GM15510 (cell line): ENCODE measurements around the gene CPT1B.

Experiments used
- POLR2A ChIP-seq: IDR thresholded peaks from 3 replicates; pipeline ENCODE4 v1.6.1; 2011; ENCODE audit warnings: borderline replicate concordance; ENCODE audit not compliant: insufficient read length; ENCODE audit errors: extremely low read depth

Gene CPT1B

DNA sequence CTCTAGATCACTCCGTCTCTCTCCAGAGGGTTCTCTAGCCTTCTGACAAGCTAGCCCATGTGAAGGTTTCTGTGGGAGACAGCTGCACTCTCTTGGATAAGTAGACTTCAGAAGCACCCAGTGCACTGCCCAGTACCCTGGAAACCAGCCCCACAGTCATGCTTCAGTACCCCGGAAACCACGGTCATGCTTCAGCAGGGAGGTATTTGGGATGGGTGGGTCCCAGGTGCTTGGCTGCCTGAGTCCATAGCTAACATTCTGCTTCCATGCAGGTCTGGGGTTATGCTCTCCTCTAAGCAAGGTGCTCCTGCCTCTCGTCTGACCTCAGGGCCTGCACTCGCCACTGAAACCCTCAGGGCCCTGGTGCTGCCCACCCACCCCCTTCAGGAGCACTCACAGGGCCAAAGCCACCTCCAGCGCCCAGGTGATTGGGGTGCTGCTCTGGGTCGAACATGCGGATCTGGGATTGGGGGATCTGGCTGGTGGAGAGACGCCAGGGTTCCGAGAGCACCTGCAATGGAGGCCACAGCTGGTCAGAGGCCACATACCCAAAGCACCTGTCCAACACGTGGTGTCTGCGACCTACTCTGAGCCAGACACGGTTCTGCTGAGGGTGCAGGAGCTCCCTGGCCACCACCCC, 8.2 kb downstream of the CPT1B start:
- no peak for TF ChIP-seq POLR2A

DNA sequence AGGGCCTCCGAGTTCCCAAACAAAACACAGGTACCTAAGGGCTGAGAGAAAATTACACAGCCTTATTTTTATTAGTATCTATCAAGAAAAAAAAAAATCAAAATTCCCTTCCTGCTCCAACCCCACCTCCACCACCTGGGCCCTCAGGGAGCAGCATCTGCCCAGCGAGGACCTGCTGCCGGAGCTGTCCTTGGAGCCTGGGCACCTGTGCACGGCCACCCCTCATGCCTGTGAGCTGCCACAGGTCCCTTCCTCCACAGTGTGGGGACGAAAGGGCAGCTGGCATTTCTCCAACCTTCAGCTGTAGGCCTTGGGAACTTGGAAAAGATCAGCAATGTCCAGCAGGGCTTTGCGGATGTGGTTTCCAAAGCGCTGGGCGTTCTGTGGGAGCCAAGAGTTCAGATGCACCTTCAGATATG, 9.2 kb downstream of the CPT1B start:
- TF ChIP-seq POLR2A = no peak

DNA sequence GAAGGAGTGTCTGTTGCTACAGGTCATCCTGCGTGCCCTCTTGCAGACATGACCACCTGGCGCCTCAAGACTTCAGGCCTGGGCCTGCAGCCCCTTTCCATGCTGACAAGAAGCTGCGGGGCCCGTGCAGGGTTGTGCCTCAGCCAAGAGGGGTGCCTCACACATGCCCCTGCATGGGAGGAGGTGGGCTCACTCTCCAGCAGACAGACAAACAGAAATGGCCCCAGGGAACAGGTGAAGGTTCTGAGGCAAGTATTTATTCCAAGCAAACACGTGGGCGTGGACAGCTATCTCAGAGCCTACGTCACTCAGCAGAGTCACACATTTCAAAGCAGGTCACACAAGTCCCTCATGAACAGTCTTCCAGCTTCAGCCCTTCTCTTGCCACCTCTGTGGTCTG, 9.6 kb downstream of the CPT1B start:
- no peak for TF ChIP-seq POLR2A

DNA sequence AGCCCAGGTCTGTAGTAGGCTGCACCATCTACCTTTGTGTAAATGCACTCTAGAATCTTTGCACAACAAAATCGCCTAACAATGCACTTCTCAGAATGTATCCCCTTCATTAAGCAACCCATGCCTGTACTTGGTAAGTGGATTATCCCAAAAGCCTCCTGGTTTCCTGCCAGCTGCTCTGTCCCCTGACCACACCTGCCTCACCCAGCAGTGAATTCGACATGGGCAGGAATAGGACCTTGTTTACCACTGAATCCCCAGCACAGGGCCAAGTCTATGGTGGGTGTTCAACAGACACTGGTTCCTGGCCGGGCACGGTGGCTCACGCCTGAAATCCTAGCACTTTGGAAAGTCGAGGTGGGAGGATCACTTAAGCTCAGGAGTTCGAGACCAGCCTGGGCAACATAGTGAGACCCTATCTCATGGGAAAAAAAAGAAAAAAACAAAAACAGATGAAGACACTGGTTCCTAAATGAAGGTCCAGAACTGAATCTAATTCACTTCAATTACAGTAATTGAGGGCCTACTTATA, 10.4 kb downstream of the CPT1B start:
- no peak for TF ChIP-seq POLR2A

DNA sequence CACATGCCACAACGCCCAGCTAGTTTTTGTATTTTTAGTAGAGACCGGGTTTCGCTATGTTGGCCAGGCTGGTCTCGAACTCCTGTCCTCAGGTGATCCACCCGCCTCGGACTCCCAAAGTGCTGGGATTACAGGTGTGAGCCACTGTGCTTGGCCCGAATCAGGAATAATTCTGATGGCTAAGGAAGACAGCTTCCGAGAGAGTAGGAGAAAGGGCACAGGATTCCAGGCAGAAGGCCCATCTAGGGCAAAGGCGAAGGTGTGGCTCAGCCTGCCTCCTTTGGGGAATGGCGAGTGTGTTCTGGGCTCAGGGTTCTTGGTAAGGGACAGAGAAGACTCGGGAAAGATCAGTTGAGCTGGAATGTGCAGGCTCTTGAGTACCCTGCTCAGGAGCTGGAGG, 13.9 kb downstream of the CPT1B start:
- TF ChIP-seq POLR2A = no peak

DNA sequence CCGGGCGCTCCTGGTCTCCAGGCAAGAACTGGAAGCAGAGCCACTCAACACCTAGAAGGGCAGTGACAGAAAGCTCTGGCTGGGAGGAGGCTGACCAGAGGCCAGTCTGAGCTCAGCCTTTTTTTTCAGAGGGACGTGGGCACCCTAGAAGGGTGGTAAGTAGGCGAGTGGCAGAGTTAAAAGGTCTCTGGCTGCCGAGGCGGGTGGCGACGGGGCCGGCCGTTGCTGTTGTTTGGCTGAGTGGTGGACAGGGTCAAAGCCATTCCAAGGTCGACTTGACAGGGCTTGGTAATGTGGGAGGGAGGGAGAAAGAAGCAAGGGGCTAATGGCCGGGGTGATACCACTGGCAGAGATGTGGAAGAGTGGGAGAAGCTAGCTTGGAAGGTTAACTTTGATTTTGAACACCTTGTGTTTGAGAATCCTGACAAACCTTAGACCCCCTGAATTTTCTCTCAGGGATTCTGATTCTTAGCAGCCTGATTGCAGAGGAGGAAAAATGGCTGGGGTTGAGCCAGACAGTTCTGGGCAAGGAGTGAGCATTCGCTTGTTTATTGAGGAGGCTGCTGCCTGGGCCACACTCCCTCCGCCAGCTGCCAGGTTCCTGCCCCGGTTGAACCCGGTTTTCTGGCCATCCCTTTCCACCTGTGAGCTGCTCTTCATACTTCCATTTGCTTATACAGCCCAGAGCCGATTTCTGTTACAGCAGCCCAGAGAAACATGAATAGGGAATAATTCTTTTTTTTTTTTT, 14.6 kb downstream of the CPT1B start:
- TF ChIP-seq POLR2A = no peak

DNA sequence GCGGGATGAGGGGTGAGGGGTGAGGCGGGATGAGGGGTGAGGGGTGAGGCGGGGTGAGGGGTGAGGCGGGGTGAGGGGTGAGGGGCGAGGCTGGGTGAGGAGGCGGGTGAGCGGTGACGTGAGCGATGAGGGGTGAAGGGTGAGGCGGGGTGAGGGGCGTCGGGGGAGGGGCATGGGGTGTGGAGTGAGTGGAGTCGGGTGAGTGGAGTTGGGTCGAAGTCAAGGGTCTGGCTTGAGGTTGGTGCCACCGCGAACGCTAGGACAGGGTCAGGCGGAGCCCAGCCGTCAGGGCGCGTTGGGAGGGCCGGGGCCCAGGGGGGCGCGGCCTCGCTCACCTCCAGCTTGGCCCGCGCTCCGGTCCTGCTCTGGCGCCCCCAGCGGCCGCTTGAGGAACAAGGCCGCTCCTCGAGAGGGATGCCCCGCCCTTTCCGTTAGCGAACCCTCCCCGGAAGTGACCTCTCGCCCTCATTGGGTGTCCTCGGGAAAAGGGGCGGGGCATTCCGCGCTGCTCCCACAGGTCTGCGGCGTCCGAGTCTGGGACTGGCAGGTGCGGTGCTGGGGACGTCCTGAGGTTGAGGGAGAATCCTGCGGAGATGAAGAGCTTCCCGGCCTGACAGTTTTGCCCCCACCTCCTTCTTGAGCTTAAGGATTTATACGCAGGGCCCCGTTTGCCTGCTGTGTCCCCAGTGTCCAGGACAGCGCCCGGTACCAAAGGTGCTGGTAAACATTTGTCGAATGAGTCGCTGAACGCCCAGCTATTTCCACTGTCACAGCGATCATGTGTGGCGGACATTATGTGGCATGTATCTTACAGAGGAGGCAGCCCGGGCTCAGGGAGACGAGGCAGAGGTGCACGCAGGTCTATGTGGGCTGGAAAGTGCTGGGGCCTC, 15.5 kb downstream of the CPT1B start, which contains the start of gene SYCE3:
Gene SYCE3, minus strand, starts transcription at position 397 of the 890 bp plus-strand sequence. CDS start 6,514 bp downstream, outside the sequence.
- TF ChIP-seq POLR2A = peak; percentile 76

DNA sequence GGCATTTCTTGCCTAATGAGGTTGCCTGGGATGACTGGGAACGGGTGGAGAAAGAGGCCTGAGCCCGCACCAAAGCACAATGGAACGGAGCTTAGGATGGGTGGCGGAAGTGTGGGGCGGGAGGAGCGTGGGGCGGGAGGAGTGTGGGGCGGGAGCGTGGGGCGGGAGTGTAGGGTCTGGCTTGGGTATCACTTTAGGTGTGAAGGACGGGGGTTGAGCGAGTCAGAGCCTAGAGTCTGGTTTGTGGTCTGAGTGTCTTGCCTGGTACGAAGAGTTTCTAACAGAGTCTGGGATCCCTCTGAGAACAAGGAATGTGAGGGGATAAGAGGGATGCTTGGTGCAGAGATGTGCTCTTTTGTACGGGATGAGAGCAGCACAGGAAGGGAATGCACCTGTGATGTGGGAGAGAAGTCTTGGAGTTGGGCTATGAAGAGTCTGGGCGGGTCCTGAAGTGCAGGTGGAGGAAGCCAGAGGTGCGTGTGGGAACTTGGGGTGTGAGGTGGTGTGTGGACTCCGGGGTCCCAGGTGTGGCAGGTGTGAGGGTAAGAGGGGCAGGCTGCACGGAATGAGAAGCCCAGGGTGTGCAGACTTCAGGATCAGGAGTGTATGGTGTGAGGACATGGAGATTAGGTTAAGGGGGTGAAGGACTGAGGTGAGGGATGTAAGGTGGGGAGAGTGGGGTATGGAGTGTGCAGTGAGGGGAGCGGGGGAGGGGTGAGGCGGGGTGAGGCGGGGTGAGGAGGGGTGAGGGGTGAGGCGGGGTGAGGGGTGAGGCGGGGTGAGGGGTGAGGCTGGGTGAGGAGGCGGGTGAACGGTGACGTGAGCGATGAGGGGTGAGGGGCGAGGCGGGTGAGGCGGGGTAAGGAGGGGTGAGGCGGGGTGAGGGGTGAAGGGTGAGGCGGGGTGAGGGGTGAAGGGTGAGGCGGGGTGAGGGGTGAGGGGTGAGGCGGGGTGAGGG, 16.5 kb downstream of the CPT1B start:
- TF ChIP-seq POLR2A = no peak

DNA sequence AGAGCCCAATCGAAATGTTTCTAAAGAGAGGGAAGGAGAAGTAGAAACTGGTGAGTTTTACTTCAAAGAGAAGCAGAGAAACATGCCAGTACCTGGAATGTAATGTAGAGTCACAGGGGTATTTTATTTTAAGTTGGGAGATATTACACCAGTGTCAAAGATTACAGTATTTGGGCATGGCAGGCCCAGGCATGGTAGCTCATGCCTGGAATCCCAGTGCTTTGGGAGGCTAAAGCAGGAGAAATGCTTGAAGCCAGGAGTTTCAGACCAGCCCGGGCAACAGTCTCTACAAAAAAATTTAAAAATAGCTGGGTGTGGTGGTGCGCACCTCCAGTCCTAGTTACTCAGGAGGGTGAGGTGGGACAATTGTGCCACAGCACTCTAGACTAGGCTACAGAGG, 18.2 kb downstream of the CPT1B start:
- no peak for TF ChIP-seq POLR2A

DNA sequence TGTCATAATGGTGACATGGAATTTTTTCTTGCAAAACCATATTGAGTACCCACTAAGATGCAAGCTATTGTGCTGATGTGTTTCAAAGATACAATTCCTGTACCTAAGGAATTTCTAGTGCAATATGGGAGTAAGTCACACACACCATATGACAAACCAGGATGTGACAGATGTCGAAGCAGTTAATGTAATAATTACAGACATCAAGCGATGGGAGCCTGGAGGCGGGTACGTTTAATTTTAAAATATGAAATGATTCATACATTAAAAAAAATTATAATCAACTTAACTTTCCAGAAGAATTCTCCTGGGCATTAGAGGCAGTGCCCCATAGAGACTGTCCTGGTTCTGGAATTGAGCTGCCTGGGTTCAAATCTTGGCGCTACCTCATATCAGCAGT, 21.5 kb downstream of the CPT1B start:
- no peak for TF ChIP-seq POLR2A

DNA sequence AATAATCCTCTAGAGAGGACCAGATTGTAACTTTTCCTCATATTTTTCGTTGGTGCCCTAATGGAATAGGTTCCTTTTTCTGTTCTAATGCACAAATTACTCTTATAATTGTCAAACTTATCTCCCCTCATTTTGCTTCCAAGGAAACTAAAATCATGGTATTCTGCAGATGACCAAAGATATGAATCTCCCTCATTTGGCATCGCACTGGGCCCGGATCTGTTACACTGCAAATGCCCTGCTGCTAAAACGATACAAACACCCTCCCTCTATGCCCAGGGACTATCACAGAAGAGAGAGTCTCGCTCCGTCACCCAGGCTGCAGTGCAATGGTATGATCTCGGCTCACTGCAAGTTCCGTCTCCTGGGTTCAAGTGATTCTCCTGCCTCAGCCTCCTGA, 24.9 kb downstream of the CPT1B start:
- no peak for TF ChIP-seq POLR2A

DNA sequence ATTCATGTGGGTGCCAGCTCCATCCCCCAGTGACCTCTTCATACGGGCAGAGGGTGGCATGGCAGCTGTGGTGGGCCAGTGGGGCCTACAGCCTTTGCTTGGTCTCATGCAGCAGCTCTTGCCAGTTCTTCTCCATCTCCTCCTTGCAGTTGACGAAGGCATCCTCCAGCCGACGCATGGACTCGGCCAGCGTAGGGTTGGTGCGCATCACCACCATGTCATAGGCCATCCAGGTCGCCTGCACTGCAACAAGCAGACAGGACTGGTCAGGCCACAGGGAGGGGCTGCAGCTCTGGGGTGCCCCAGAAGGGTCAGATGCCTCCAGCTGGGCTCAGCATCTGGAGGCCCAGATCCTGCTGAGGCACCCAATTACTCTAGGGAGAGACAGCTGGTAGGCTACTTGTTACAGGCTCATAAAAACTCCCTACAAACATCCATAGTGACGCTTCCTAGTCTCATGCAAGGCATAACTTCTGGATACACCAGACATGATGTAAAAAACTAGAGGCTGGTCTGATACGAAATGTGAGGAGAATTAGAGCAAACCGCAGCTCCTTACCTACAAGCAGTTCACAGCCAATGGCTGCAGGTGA, 27.0 kb downstream of the CPT1B start:
- no peak for TF ChIP-seq POLR2A

DNA sequence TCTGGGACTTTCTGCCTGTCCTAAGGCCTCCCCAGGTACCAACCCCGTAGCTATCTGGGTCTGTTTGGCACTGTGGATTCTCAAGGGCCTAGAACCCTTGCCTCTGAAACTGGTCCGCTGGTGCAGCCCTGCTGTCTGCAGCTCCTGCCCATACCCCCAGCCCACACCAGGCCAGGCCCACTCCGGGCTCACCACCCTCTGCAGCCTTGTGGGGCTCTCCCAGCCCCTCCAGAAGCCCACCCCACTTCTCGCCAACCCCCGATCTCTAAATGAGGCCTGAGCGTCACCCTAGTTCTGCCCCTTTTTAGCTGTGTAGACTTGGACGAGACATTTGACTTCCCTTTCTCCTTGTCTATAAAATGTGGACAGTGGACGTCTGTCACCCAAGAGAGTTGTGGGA, 27.8 kb downstream of the CPT1B start:
- TF ChIP-seq POLR2A = no peak

DNA sequence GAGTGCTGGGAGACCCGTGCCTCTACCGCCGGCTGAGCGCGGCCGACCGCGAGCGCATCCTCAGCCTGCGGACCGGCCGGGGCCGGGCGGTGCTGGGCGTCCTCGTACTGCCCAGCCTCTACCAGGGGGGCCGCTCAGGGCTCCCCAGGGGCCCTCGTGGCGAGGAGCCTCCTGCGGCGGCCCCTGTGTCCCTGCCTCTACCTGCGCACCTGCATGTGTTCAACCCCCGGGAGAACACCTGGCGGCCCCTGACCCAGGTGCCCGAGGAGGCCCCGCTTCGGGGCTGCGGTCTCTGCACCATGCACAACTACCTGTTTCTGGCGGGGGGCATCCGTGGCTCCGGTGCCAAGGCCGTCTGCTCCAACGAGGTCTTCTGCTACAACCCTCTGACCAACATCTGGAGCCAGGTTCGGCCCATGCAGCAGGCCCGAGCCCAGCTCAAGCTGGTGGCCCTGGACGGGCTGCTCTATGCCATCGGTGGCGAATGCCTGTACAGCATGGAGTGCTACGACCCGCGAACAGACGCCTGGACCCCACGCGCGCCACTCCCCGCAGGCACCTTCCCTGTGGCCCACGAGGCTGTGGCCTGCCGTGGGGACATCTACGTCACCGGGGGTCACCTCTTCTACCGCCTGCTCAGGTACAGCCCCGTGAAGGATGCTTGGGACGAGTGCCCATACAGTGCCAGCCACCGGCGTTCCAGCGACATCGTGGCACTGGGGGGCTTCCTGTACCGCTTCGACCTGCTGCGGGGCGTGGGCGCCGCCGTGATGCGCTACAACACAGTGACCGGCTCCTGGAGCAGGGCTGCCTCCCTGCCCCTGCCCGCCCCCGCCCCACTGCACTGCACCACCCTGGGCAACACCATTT, 29.1 kb downstream of the CPT1B start:
- no peak for TF ChIP-seq POLR2A
